ENCODE results near the gene ALOX15B.

The ALOX15B gene

GRCh38 chr17:8082292-8082691 is 43.4 kb downstream of the ALOX15B start:
- Histone ChIP-seq H3K79me2 (ENCODE audit: insufficient read depth, low read length) (no peaks in the 10 kb centered on the region), H3K36me3 (ENCODE audit: insufficient read depth, low read length) (no peaks in the 10 kb centered on the region), H3K4me2 (ENCODE audit: low read depth, low read length, poor library complexity, severe bottlenecking) (no peak overlapping the region), H3K9me2 (replicated peaks; ENCODE audit: low read depth, low read length) (no peaks in the 10 kb centered on the region), H3K4me1 (ENCODE audit: insufficient read depth, low read length, poor library complexity, severe bottlenecking) (peaks cover 5% of the 10 kb centered on the region), H2AFZ (ENCODE audit: low read length) (no peak overlapping the region), H3K9ac (ENCODE audit: low read depth, low read length, poor library complexity, severe bottlenecking) (no peak overlapping the region), H3F3A (ENCODE audit: low read depth) (no peaks in the 10 kb centered on the region), H3K27me3 (ENCODE audit: insufficient read depth, low read length, poor library complexity, severe bottlenecking) (no peaks in the 10 kb centered on the region), H3K9me3 (ENCODE audit: insufficient read depth, low read depth, low read length) (no peaks in the 10 kb centered on the region), H4K20me1 (ENCODE audit: insufficient read depth, low read length, poor library complexity, severe bottlenecking) (no peaks in the 10 kb centered on the region), H3K4me3 (ENCODE audit: low read length, poor library complexity, severe bottlenecking) (no peak overlapping the region)
- TF ChIP-seq CTCF (conservative IDR thresholded peaks at IDR 0.05; ENCODE audit: low read length) (no peak), EZH2phosphoT487 (IDR thresholded peaks at IDR 0.05; ENCODE audit: borderline replicate concordance) (no peak)

GRCh38 chr17:8084250-8084649 is 45.4 kb downstream of the ALOX15B start:
- TF ChIP-seq EZH2phosphoT487 (IDR thresholded peaks at IDR 0.05; ENCODE audit: borderline replicate concordance) (no peak), CTCF (conservative IDR thresholded peaks at IDR 0.05; ENCODE audit: low read length) (no peak)
- no peak overlapping the region for H3K9ac ChIP-seq (ENCODE audit: low read depth, low read length, poor library complexity, severe bottlenecking)
- H2AFZ ChIP-seq (ENCODE audit: low read length) = no peak overlapping the region
- H3K4me2 ChIP-seq (ENCODE audit: low read depth, low read length, poor library complexity, severe bottlenecking) = no peak overlapping the region
- H4K20me1 ChIP-seq (ENCODE audit: insufficient read depth, low read length, poor library complexity, severe bottlenecking) = no peaks in the 10 kb centered on the region
- H3K9me2 ChIP-seq (replicated peaks; ENCODE audit: low read depth, low read length) = no peaks in the 10 kb centered on the region
- H3K9me3 ChIP-seq (ENCODE audit: insufficient read depth, low read depth, low read length) = no peaks in the 10 kb centered on the region
- H3K27me3 ChIP-seq (ENCODE audit: insufficient read depth, low read length, poor library complexity, severe bottlenecking) = no peaks in the 10 kb centered on the region
- no peaks in the 10 kb centered on the region for H3K36me3 ChIP-seq (ENCODE audit: insufficient read depth, low read length)
- H3F3A ChIP-seq (ENCODE audit: low read depth) = no peaks in the 10 kb centered on the region
- H3K4me3 ChIP-seq (ENCODE audit: low read length, poor library complexity, severe bottlenecking) = no peak overlapping the region
- H3K4me1 ChIP-seq (ENCODE audit: insufficient read depth, low read length, poor library complexity, severe bottlenecking) = peaks cover 5% of the 10 kb centered on the region
- H3K79me2 ChIP-seq (ENCODE audit: insufficient read depth, low read length) = no peaks in the 10 kb centered on the region

GRCh38 chr17:8087075-8087951 is 48.5 kb downstream of the ALOX15B start, which contains the start of gene ALOX12B:
ALOX12B (minus strand) TSS chr17:8087716; CDS start chr17:8087442, 274 bp downstream.
- H2AFZ ChIP-seq (ENCODE audit: low read length) = no peak within 1 kb of the TSS
- TF ChIP-seq CTCF (conservative IDR thresholded peaks at IDR 0.05; ENCODE audit: low read length) = no peak
- TF ChIP-seq EZH2phosphoT487 (IDR thresholded peaks at IDR 0.05; ENCODE audit: borderline replicate concordance) = no peak
- H3K9ac ChIP-seq (ENCODE audit: low read depth, low read length, poor library complexity, severe bottlenecking) = no peak within 1 kb of the TSS

More at GRCh38 chr17:8087075-8087951, 48.5 kb downstream of the ALOX15B start, which contains the start of gene ALOX12B:
- no peaks in the 10 kb centered on the region for H4K20me1 ChIP-seq (ENCODE audit: insufficient read depth, low read length, poor library complexity, severe bottlenecking)
- no peak within 1 kb of the TSS for H3K4me3 ChIP-seq (ENCODE audit: low read length, poor library complexity, severe bottlenecking)
- no peaks in the 10 kb centered on the region for H3K27me3 ChIP-seq (ENCODE audit: insufficient read depth, low read length, poor library complexity, severe bottlenecking)
- H3K36me3 ChIP-seq (ENCODE audit: insufficient read depth, low read length) = no peaks in the 10 kb centered on the region
- no peaks in the 10 kb centered on the region for H3K4me1 ChIP-seq (ENCODE audit: insufficient read depth, low read length, poor library complexity, severe bottlenecking)
- H3K4me2 ChIP-seq (ENCODE audit: low read depth, low read length, poor library complexity, severe bottlenecking) = no peak within 1 kb of the TSS
- H3K9me2 ChIP-seq (replicated peaks; ENCODE audit: low read depth, low read length) = no peaks in the 10 kb centered on the region
- no peaks in the 10 kb centered on the region for H3K9me3 ChIP-seq (ENCODE audit: insufficient read depth, low read depth, low read length)
- no peaks in the 10 kb centered on the region for H3K79me2 ChIP-seq (ENCODE audit: insufficient read depth, low read length)
- no peaks in the 10 kb centered on the region for H3F3A ChIP-seq (ENCODE audit: low read depth)

Measured in Loucy (cell line).